IMR-90 (cell line): ENCODE results near the gene RSAD1. TPM values are rescaled to one million over a fixed set of nuclear protein-coding genes. Genes with fewer than 3 reads are reported as not detected.

Experiments
- ATAC-seq: fragments of 200-7000 bp; cut with Tn5 transposase; 2 replicates; pipeline ENCODE4 v1.9.1; 2020; ENCODE audit warnings: low read depth, mild to moderate bottlenecking, moderate library complexity
- BruUV-seq: library from RNA; stranded (reverse); fragments of 400-500 nt; replicated peaks from 2 replicates; lab custom pipeline; 2021; lab: Mats Ljungman, UMichigan
- CTCF ChIA-PET: fragments of 300-600 bp; formaldehyde crosslinking; extraction: SDS; loops from one replicate; lab custom pipeline; 2021; ENCODE audit warnings: antibody characterized with exemption; lab: Yijun Ruan, JAX
- POLR2A ChIA-PET: fragments of 300-600 bp; sonication (Branson Sonifier 250); formaldehyde crosslinking; loops from one replicate; lab custom pipeline; 2022; ENCODE audit warnings: antibody characterized with exemption; ENCODE audit not compliant: unreplicated experiment; lab: Charles Lee
- DNase-seq: peaks from one replicate; pipeline ENCODE4 v3.0.0; 2013
- H2AFZ ChIP-seq: replicated peaks from 2 replicates; pipeline ENCODE3; 2013; ENCODE audit warnings: low read length, mild to moderate bottlenecking; ENCODE audit not compliant: poor library complexity
- H2AK5ac ChIP-seq: 2 replicates; pipeline ENCODE4 v1.6.1; 2013; ENCODE audit warnings: low read depth, low read length, inconsistent platforms
- H2AK9ac ChIP-seq: replicated peaks from 2 replicates; pipeline ENCODE3; 2013; ENCODE audit warnings: mild to moderate bottlenecking, low read depth, low read length, moderate library complexity; ENCODE audit not compliant: poor library complexity
- H2BK120ac ChIP-seq: 2 replicates; pipeline ENCODE4 v1.6.1; 2013; ENCODE audit warnings: low read depth, low read length, inconsistent platforms
- H2BK15ac ChIP-seq: 3 replicates; pipeline ENCODE4 v1.6.1; 2013; ENCODE audit warnings: low read depth, low read length, inconsistent platforms
- H2BK20ac ChIP-seq: 2 replicates; pipeline ENCODE4 v1.6.1; 2013; ENCODE audit warnings: low read depth, mild to moderate bottlenecking, inconsistent platforms, low read length, moderate library complexity
- H2BK5ac ChIP-seq: 2 replicates; pipeline ENCODE4 v1.6.1; 2013; ENCODE audit warnings: mild to moderate bottlenecking, low read depth, low read length, inconsistent platforms; ENCODE audit not compliant: poor library complexity, severe bottlenecking
- H3K14ac ChIP-seq: replicated peaks from 2 replicates; pipeline ENCODE4 v1.6.1; 2013; ENCODE audit warnings: low read depth, low read length, inconsistent platforms
- H3K18ac ChIP-seq: 2 replicates; pipeline ENCODE4 v1.6.1; 2013; ENCODE audit warnings: low read depth, low read length, control low read depth
- H3K23ac ChIP-seq: 2 replicates; pipeline ENCODE4 v1.6.1; 2013; ENCODE audit warnings: low read depth, low read length, inconsistent platforms
- H3K27ac ChIP-seq: 2 replicates; pipeline ENCODE4 v1.5.1; 2013; ENCODE audit warnings: mild to moderate bottlenecking, control low read depth, low read length; ENCODE audit not compliant: insufficient read depth
- H3K27me3 ChIP-seq: 2 replicates; pipeline ENCODE4 v1.6.1; 2013; ENCODE audit warnings: low read length; ENCODE audit not compliant: control insufficient read depth, insufficient read depth
- H3K36me3 ChIP-seq: 2 replicates; pipeline ENCODE4 v1.6.1; 2013; ENCODE audit warnings: low read length, mixed read lengths; ENCODE audit not compliant: control insufficient read depth, insufficient read depth
- H3K4ac ChIP-seq: 2 replicates; pipeline ENCODE4 v1.6.1; 2013; ENCODE audit warnings: low read depth, low read length, inconsistent platforms
- H3K4me1 ChIP-seq: 2 replicates; pipeline ENCODE4 v1.6.1; 2013; ENCODE audit warnings: low read length, mixed read lengths; ENCODE audit not compliant: control insufficient read depth, insufficient read depth
- H3K4me2 ChIP-seq: 2 replicates; pipeline ENCODE4 v1.6.1; 2013; ENCODE audit warnings: low read depth, mild to moderate bottlenecking, control low read depth, low read length, moderate library complexity
- H3K4me3 ChIP-seq: 2 replicates; pipeline ENCODE4 v1.5.1; 2013; ENCODE audit warnings: low read depth, mild to moderate bottlenecking, control low read depth, low read length, moderate library complexity; ENCODE audit not compliant: insufficient read depth
- H3K56ac ChIP-seq: 2 replicates; pipeline ENCODE4 v1.6.1; 2013; ENCODE audit warnings: low read length, inconsistent platforms; ENCODE audit not compliant: insufficient read depth; ENCODE audit errors: extremely low read depth
- H3K79me1 ChIP-seq, 2 experiments: 2 replicates each; pipeline ENCODE4 v1.6.1; 2013; ENCODE audit warnings: low read length in 2 of 2, inconsistent platforms in 1 of 2, low read depth in 1 of 2
- H3K9ac ChIP-seq: 2 replicates; pipeline ENCODE4 v1.6.1; 2013; ENCODE audit warnings: low read depth, low read length, control low read depth
- H3K9me1 ChIP-seq: 2 replicates; pipeline ENCODE4 v1.6.1; 2013; ENCODE audit warnings: low read length, inconsistent platforms; ENCODE audit not compliant: insufficient read depth
- H3K9me3 ChIP-seq: 2 replicates; pipeline ENCODE4 v1.6.1; 2013; ENCODE audit warnings: low read length; ENCODE audit not compliant: control insufficient read depth, insufficient read depth
- H4K20me1 ChIP-seq: 2 replicates; pipeline ENCODE4 v1.6.1; 2013; ENCODE audit warnings: low read length, inconsistent platforms; ENCODE audit not compliant: insufficient read depth
- H4K5ac ChIP-seq: 2 replicates; pipeline ENCODE4 v1.6.1; 2013; ENCODE audit warnings: mild to moderate bottlenecking, low read depth, low read length, control low read depth
- H4K8ac ChIP-seq, 2 experiments: 2 replicates each; pipeline ENCODE4 v1.6.1; 2013; ENCODE audit warnings: low read depth in 2 of 2, low read length in 2 of 2, control low read depth in 1 of 2, inconsistent platforms in 1 of 2
- H4K91ac ChIP-seq: 2 replicates; pipeline ENCODE4 v1.6.1; 2013; ENCODE audit warnings: low read depth, low read length, inconsistent platforms; ENCODE audit not compliant: insufficient read depth
- CEBPB ChIP-seq: IDR thresholded peaks from 2 replicates; pipeline ENCODE4 v1.6.1; 2012; ENCODE audit warnings: low read depth, low read length, improper control_type of control experiment
- CHD1 ChIP-seq: IDR thresholded peaks from 2 replicates; pipeline ENCODE4 v1.6.1; 2012; ENCODE audit warnings: low read depth, low read length, improper control_type of control experiment
- FOS ChIP-seq: fragments of 150-350 bp; IDR thresholded peaks from 2 replicates; pipeline ENCODE4 v1.6.1; 2016; ENCODE audit warnings: low read depth, low read length
- MAZ ChIP-seq: IDR thresholded peaks from 2 replicates; pipeline ENCODE4 v1.6.1; 2012; ENCODE audit warnings: low read depth, mild to moderate bottlenecking, low read length, improper control_type of control experiment, moderate library complexity, borderline replicate concordance
- NFE2L2 ChIP-seq: fragments of 150-350 bp; IDR thresholded peaks from 2 replicates; pipeline ENCODE4 v1.6.1; 2016; ENCODE audit warnings: low read depth, mild to moderate bottlenecking, low read length
- POLR2A ChIP-seq: IDR thresholded peaks from 2 replicates; pipeline ENCODE4 v1.6.1; 2012; ENCODE audit warnings: mild to moderate bottlenecking, low read depth, low read length
- RCOR1 ChIP-seq: IDR thresholded peaks from 2 replicates; pipeline ENCODE4 v1.6.1; 2012; ENCODE audit warnings: mild to moderate bottlenecking, low read length, improper control_type of control experiment; ENCODE audit not compliant: insufficient replicate concordance
- RFX5 ChIP-seq: IDR thresholded peaks from 2 replicates; pipeline ENCODE4 v1.8.0; 2012; ENCODE audit warnings: low read depth, mild to moderate bottlenecking, low read length, moderate library complexity
- WGBS, 2 experiments: methylation state at CpG; one replicate each; pipeline versions ENCODE4 v1.1.5 to v1.1.7; 2013; ENCODE audit warnings: missing lambda C conversion rate in 2 of 2; ENCODE audit not compliant: insufficient read length in 1 of 2; ENCODE audit errors: extremely low coverage in 2 of 2; 5-methylcytosine and 5-hydroxymethylcytosine counted together
- dilution Hi-C: fragments of 300-500 bp; cut with HindIII; formaldehyde crosslinking; loops from one replicate; pipeline ENCODE4 v1.14.3; 2018; ENCODE audit warnings: low sequenced_read_pairs; ENCODE audit not compliant: unreplicated experiment
- in situ Hi-C: fragments of 300-500 bp; cut with MboI; formaldehyde crosslinking; loops from 3 replicates; pipeline ENCODE4 v1.14.3; 2019; ENCODE audit warnings: low sequenced_read_pairs, inconsistent platforms, mixed read lengths
- intact Hi-C: fragments of 100-400 bp; cut with micrococcal nuclease; formaldehyde crosslinking; loops from 2 replicates; pipeline ENCODE4 v1.10.0; 2022
- polyA plus RNA-seq, 3 experiments: library from polyadenylated mRNA; depleted of rRNA; stranded (reverse); fragments of >200 nt; gene quantifications; 2 replicates each; pipeline ENCODE4 v1.2.3, GENCODE V29; 2012; ENCODE audit warnings: low replicate concordance in 1 of 3
- total RNA-seq: library from RNA; depleted of rRNA; stranded (reverse); fragments of >200 nt; gene quantifications from 2 replicates; pipeline ENCODE4 v1.2.3, GENCODE V29; 2012

The RSAD1 gene
- total and polyA plus RNA-seq, 2 of the 4 experiments (the other 2 are of a cell fraction): 10.8 to 19.2 TPM

DNA sequence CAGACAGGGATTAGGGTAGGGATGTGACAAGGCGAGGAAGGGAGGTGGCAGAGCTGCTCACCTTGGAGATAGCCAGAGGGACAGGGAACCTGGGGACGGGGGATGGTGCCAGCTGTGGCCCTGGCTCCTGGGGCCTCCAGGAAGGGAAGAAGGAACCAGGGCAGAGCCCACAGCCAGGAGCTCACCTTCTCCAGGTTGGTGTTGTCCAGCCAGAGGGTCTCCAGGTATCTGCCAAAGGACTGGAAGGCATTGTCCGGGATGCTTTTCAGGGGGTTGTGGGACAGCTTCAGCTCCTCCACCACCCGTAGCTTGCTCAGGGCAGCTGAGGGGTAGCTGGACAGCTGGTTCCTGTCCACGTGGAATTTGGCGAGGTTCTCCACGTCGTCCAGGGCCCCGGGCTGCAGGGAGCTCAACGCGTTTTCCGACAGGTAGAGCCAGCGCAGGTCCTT, 10.8 kb upstream of the RSAD1 start:
- CTCF ChIA-PET: interaction anchor here (0.6 kb wide), 1 partner anchor 9 kb away, joined by 3 read pairs; no protein-coding TSS in a partner anchor
- BruUV-seq: no TSS peak

More for the DNA sequence above, 10.8 kb upstream of the RSAD1 start:
- H3K9me3 ChIP-seq: no peaks in the 10 kb centered on the region
- H4K91ac ChIP-seq: no peak overlapping the region
- H4K20me1 ChIP-seq: no peaks in the 10 kb centered on the region; the same call in 1 of the 2 replicates
- no peak overlapping the region for H2BK5ac ChIP-seq
- POLR2A ChIA-PET: interaction anchor here (0.7 kb wide), 1 partner anchor 1428 kb away, joined by 4 read pairs; no protein-coding TSS in a partner anchor
- no peak overlapping the region for H2BK15ac ChIP-seq
- no peak for DNase-seq
- H3K4me1 ChIP-seq: peaks cover 2% of the 10 kb centered on the region
- intact Hi-C loops (no loop called here), in situ Hi-C loops (no loop called here), dilution Hi-C loops (no loop called here)
- H4K8ac ChIP-seq: no peak overlapping the region
- no peak overlapping the region for H3K4ac ChIP-seq
- H3K9me1 ChIP-seq: no peaks in the 10 kb centered on the region
- H3K4me3 ChIP-seq: no peak overlapping the region
- TF ChIP-seq RFX5: no peak
- TF ChIP-seq CEBPB: no peak
- no peak for TF ChIP-seq MAZ
- no peak for TF ChIP-seq FOS
- no peak for TF ChIP-seq POLR2A
- TF ChIP-seq NFE2L2: no peak
- no peak for TF ChIP-seq RCOR1
- no peak for TF ChIP-seq CHD1
- no peak overlapping the region for H3K9ac ChIP-seq
- no peak overlapping the region for H3K56ac ChIP-seq
- H3K23ac ChIP-seq: no peak overlapping the region
- no peak overlapping the region for H2AK5ac ChIP-seq
- H2BK20ac ChIP-seq: no peak overlapping the region
- no peaks in the 10 kb centered on the region for H3K79me1 ChIP-seq
- no peak for ATAC-seq
- no peak overlapping the region for H4K5ac ChIP-seq
- WGBS, 2 experiments: 56% methylated on average over 3 of the region's 13 CpGs; no CpG with 5 or more reads in 1 of the 2 experiments
- no peak overlapping the region for H2AK9ac ChIP-seq
- H3K14ac ChIP-seq: no peak overlapping the region
- H3K27me3 ChIP-seq: peaks cover 27% of the 10 kb centered on the region
- no peak overlapping the region for H3K18ac ChIP-seq
- no peak overlapping the region for H2BK120ac ChIP-seq
- no peak overlapping the region for H3K27ac ChIP-seq
- H3K4me2 ChIP-seq: no peak overlapping the region
- H2AFZ ChIP-seq: no peak overlapping the region
- peaks cover 8% of the 10 kb centered on the region; the same call in 1 of the 2 replicates for H3K36me3 ChIP-seq
